MM.1S (cell line): ENCODE data around the gene TRAF1.

Experiments used
- CTCF ChIP-seq: fragments of 300-600 bp; sonication (generic); IDR thresholded peaks from 2 replicates; pipeline ENCODE4 v1.5.1; 2016; ENCODE audit warnings: antibody characterized with exemption, low read length, mixed read lengths
- EZH2 ChIP-seq: fragments of 300-600 bp; sonication (generic); optimal IDR thresholded peaks from 2 replicates; pipeline ENCODE3; 2017; ENCODE audit warnings: low read depth, mild to moderate bottlenecking, antibody characterized with exemption, low read length, mixed read lengths

- no peak for TF ChIP-seq CTCF
- no peak for TF ChIP-seq EZH2
Observed at GRCh38 chr9:120974921-120975320, 48.3 kb upstream of the TRAF1 start.
